GM23338 (cell line): Measurements from ENCODE around the gene CD46. TPM values are rescaled to one million over a fixed set of nuclear protein-coding genes. Genes with fewer than 3 reads are reported as not detected.

Experiments
- ATAC-seq: fragments of 200-7000 bp; cut with Tn5 transposase; 3 replicates; pipeline ENCODE4 v1.9.1; 2020
- DNase-seq: peaks from one replicate; pipeline ENCODE4 v3.0.0-alpha.2; 2015; ENCODE audit warnings: low spot score
- H2AFZ ChIP-seq: fragments of 200-600 bp; sonication (generic); 2 replicates; pipeline ENCODE4 v1.8.0; 2016; ENCODE audit warnings: antibody characterized with exemption, mild to moderate bottlenecking, moderate library complexity
- H3F3A ChIP-seq: fragments of 200-600 bp; sonication (generic); replicated peaks from 2 replicates; pipeline ENCODE4 v1.8.0; 2017; ENCODE audit warnings: antibody characterized with exemption, mixed run types, low read depth
- H3K27ac ChIP-seq: fragments of 200-600 bp; sonication (generic); 2 replicates; pipeline ENCODE4 v1.6.1; 2016; ENCODE audit warnings: low read depth
- H3K27me3 ChIP-seq: fragments of 200-600 bp; sonication (generic); 2 replicates; pipeline ENCODE4 v1.8.0; 2016; ENCODE audit warnings: mild to moderate bottlenecking, mixed run types, moderate library complexity; ENCODE audit not compliant: insufficient read depth
- H3K36me3 ChIP-seq: fragments of 200-600 bp; sonication (generic); 2 replicates; pipeline ENCODE4 v1.8.0; 2016; ENCODE audit warnings: mild to moderate bottlenecking; ENCODE audit not compliant: insufficient read depth
- H3K4me1 ChIP-seq: fragments of 200-600 bp; sonication (generic); 2 replicates; pipeline ENCODE4 v1.8.0; 2016; ENCODE audit warnings: mild to moderate bottlenecking, moderate library complexity; ENCODE audit not compliant: insufficient read depth
- H3K4me2 ChIP-seq: fragments of 200-600 bp; sonication (generic); 2 replicates; pipeline ENCODE4 v1.7.1; 2017; ENCODE audit warnings: mixed run types
- H3K4me3 ChIP-seq: fragments of 200-600 bp; sonication (generic); 2 replicates; pipeline ENCODE4 v1.6.1; 2016; ENCODE audit warnings: mixed run types
- H3K79me2 ChIP-seq: fragments of 200-600 bp; sonication (generic); replicated peaks from 2 replicates; pipeline ENCODE4 v1.8.0; 2017; ENCODE audit warnings: mild to moderate bottlenecking; ENCODE audit not compliant: insufficient read depth
- H3K9me2 ChIP-seq: fragments of 200-600 bp; sonication (generic); 2 replicates; pipeline ENCODE4 v1.8.0; 2017; ENCODE audit not compliant: insufficient read depth
- H4K20me1 ChIP-seq: fragments of 200-600 bp; sonication (generic); replicated peaks from 2 replicates; pipeline ENCODE4 v1.8.0; 2017; ENCODE audit warnings: mild to moderate bottlenecking; ENCODE audit not compliant: insufficient read depth
- H3K27ac Mint-ChIP-seq: 2 replicates; pipeline ENCODE4 v1.8.0; 2020; ENCODE audit warnings: inconsistent platforms, mild to moderate bottlenecking, moderate library complexity, mixed read lengths
- H3K27me3 Mint-ChIP-seq: 3 replicates; pipeline ENCODE4 v1.8.0; 2022; ENCODE audit warnings: low read depth, mild to moderate bottlenecking, moderate library complexity, mixed read lengths, inconsistent platforms; ENCODE audit not compliant: insufficient read depth, poor library complexity
- H3K36me3 Mint-ChIP-seq: 3 replicates; pipeline ENCODE4 v1.8.0; 2021; ENCODE audit warnings: low read depth, mild to moderate bottlenecking, inconsistent platforms, moderate library complexity, mixed read lengths
- H3K4me1 Mint-ChIP-seq: 3 replicates; pipeline ENCODE4 v1.8.0; 2020; ENCODE audit warnings: mild to moderate bottlenecking, inconsistent platforms, mixed read lengths
- H3K4me3 Mint-ChIP-seq: 3 replicates; pipeline ENCODE4 v1.8.0; 2021; ENCODE audit warnings: moderate library complexity, mild to moderate bottlenecking, inconsistent platforms, mixed read lengths
- H3K9me3 Mint-ChIP-seq: 3 replicates; pipeline ENCODE4 v1.8.0; 2020; ENCODE audit warnings: moderate library complexity, mild to moderate bottlenecking, inconsistent platforms, mixed read lengths
- CTCF ChIP-seq, 2 experiments: fragments of 200-600 bp in 1 of 2; sonication (generic) in 1 of 2; conservative IDR thresholded peaks; 2 replicates each; pipeline versions ENCODE4 v1.5.1 to v1.6.1; 2016 to 2017; ENCODE audit warnings: antibody characterized with exemption in 2 of 2, low read depth in 2 of 2, mild to moderate bottlenecking in 2 of 2, moderate library complexity in 1 of 2
- EZH2 ChIP-seq: fragments of 200-600 bp; sonication (generic); IDR thresholded peaks from one replicate; pipeline ENCODE4 v1.8.0; 2017; ENCODE audit warnings: antibody characterized with exemption, mild to moderate bottlenecking, low read depth; ENCODE audit not compliant: unreplicated experiment
- EZH2phosphoT487 ChIP-seq: fragments of 200-600 bp; sonication (generic); IDR thresholded peaks from one replicate; pipeline ENCODE4 v1.8.1; 2018; ENCODE audit warnings: antibody characterized with exemption; ENCODE audit not compliant: unreplicated experiment
- JUNB ChIP-seq: IDR thresholded peaks from one replicate; pipeline ENCODE4 v1.6.1; 2016; ENCODE audit warnings: antibody characterized with exemption; ENCODE audit not compliant: unreplicated experiment
- NANOG ChIP-seq: IDR thresholded peaks from 2 replicates; pipeline ENCODE4 v1.6.1; 2016; ENCODE audit warnings: antibody characterized with exemption, borderline replicate concordance
- POLR2AphosphoS5 ChIP-seq: IDR thresholded peaks from 2 replicates; pipeline ENCODE4 v1.6.1; 2016; ENCODE audit warnings: antibody characterized with exemption, low read depth
- REST ChIP-seq: IDR thresholded peaks from one replicate; pipeline ENCODE4 v1.6.1; 2018; ENCODE audit warnings: antibody characterized with exemption; ENCODE audit not compliant: unreplicated experiment
- STAT1 ChIP-seq: IDR thresholded peaks from one replicate; pipeline ENCODE4 v1.6.1; 2016; ENCODE audit warnings: antibody characterized with exemption; ENCODE audit not compliant: unreplicated experiment
- ZNF114 ChIP-seq: fragments of 250-450 bp; sonication (Bioruptor Pico); IDR thresholded peaks from 2 replicates; pipeline ENCODE4 v1.5.0; 2020; ENCODE audit warnings: mild to moderate bottlenecking, moderate library complexity
- ZNF331 ChIP-seq: fragments of 250-450 bp; sonication (Bioruptor Pico); IDR thresholded peaks from 2 replicates; pipeline ENCODE4 v1.5.0; 2020; ENCODE audit warnings: low read depth, mild to moderate bottlenecking, moderate library complexity
- ZNF462 ChIP-seq: fragments of 250-450 bp; sonication (Bioruptor Pico); IDR thresholded peaks from 2 replicates; pipeline ENCODE4 v1.5.0; 2020; ENCODE audit warnings: mild to moderate bottlenecking, moderate library complexity
- polyA plus RNA-seq: library from polyadenylated mRNA; unstranded; fragments of >200 nt; fragmentation: Nextera tagmentation; extraction: Ambion mirVana; gene quantifications from 2 replicates; pipeline ENCODE4 v1.2.1, GENCODE V29; 2016
- total RNA-seq: library from RNA; depleted of rRNA; stranded (reverse); fragments of >200 nt; shearing (Covaris generic); gene quantifications from 2 replicates; pipeline ENCODE4 v1.2.3, GENCODE V29; 2014

Gene CD46
- total and polyA plus RNA-seq, 2 experiments from 2014 or later, result 199 to 209 TPM

GRCh38 chr1:207825409-207825695, 73.5 kb downstream of the CD46 start:
- peaks cover 21% of the 10 kb centered on the region for H3K4me1 Mint-ChIP-seq
- ATAC-seq (no peak), DNase-seq (no peak)
- no peaks in the 10 kb centered on the region for H3K4me1 ChIP-seq
- H4K20me1 ChIP-seq, result no peaks in the 10 kb centered on the region
- no peaks in the 10 kb centered on the region for H3K79me2 ChIP-seq
- no peak overlapping the region for H3K4me2 ChIP-seq
- no peak overlapping the region for H3K27ac ChIP-seq
- no peak overlapping the region for H2AFZ ChIP-seq
- no peaks in the 10 kb centered on the region for H3K9me2 ChIP-seq
- H3F3A ChIP-seq, result no peaks in the 10 kb centered on the region
- H3K27ac Mint-ChIP-seq, result no peak overlapping the region; the same call in 1 of the 2 replicates
- H3K4me3 Mint-ChIP-seq, result no peak overlapping the region
- no peaks in the 10 kb centered on the region for H3K9me3 Mint-ChIP-seq
- H3K36me3 Mint-ChIP-seq, result no peaks in the 10 kb centered on the region; the same call in 2 of the 3 replicates
- no peak overlapping the region for H3K4me3 ChIP-seq
- no peak for TF ChIP-seq ZNF114 (CRISPR knock-in tag)
- TF ChIP-seq EZH2phosphoT487, result no peak
- TF ChIP-seq STAT1, result no peak
- TF ChIP-seq ZNF331 (CRISPR knock-in tag), result no peak
- TF ChIP-seq ZNF462 (CRISPR knock-in tag), result no peak
- no peak for TF ChIP-seq REST
- TF ChIP-seq NANOG, result no peak
- TF ChIP-seq CTCF (conservative IDR thresholded peaks at IDR 0.05; ENCODE audit: low read depth in 2 of 2), result no peak
- no peak for TF ChIP-seq JUNB
- no peak for TF ChIP-seq EZH2
- TF ChIP-seq POLR2AphosphoS5, result no peak
- H3K27me3 ChIP-seq, result no peaks in the 10 kb centered on the region
- H3K36me3 ChIP-seq, result no peaks in the 10 kb centered on the region
- peaks cover 5% of the 10 kb centered on the region for H3K27me3 Mint-ChIP-seq
